K562 (cell line): ENCODE measurements around the gene DAPK1. TPM values are rescaled to one million over a fixed set of nuclear protein-coding genes. Genes with fewer than 3 reads are reported as not detected.

Source experiments
- ARID1B ChIP-seq: fragments of 450-650 bp; IDR thresholded peaks from 2 replicates; pipeline ENCODE4 v1.6.1; 2016; ENCODE audit warnings: antibody characterized with exemption, mild to moderate bottlenecking, inconsistent platforms
- CEBPB ChIP-seq: fragments of 450-650 bp; IDR thresholded peaks from 2 replicates; pipeline ENCODE4 v1.6.1; 2016; ENCODE audit warnings: missing genetic modification characterization, missing compliant biosample characterization
- RBM15 ChIP-seq: fragments of 200-400 bp; formaldehyde crosslinking; IDR thresholded peaks from 2 replicates; pipeline ENCODE4 v1.6.1; 2018; ENCODE audit warnings: mild to moderate bottlenecking, low read length, moderate library complexity; ENCODE audit not compliant: insufficient read depth
- ZBTB8A ChIP-seq: fragments of 450-650 bp; IDR thresholded peaks from 2 replicates; pipeline ENCODE4 v1.6.1; 2018; ENCODE audit warnings: mild to moderate bottlenecking, moderate library complexity; ENCODE audit not compliant: partially characterized antibody
- ZNF263 ChIP-seq: sonication (generic); formaldehyde crosslinking; IDR thresholded peaks from 2 replicates; pipeline ENCODE4 v1.8.0; 2022; ENCODE audit warnings: mild to moderate bottlenecking, missing genetic modification reagents, borderline replicate concordance
- ZNF586 ChIP-seq: fragments of 450-650 bp; formaldehyde crosslinking; conservative IDR thresholded peaks from 2 replicates; pipeline ENCODE4 v1.4.0; 2020; ENCODE audit warnings: mild to moderate bottlenecking, moderate library complexity
- polyA plus RNA-seq, 8 experiments: library from polyadenylated mRNA; depleted of rRNA in 4 of 8; stranded (reverse) in 5 of 8; unstranded in 3 of 8; fragments of >200 nt; fragmentation: Nextera tagmentation in 2 of 8; fragmentation: Illumina TruSeq in 1 of 8; extraction: Ambion mirVana in 2 of 8; extraction: Trizol in 1 of 8; gene quantifications; 2 replicates each; pipeline versions ENCODE4 v1.2.1 to v1.2.3, GENCODE V29; 2011 to 2014; ENCODE audit warnings: inconsistent platforms in 1 of 8, missing spikeins in 1 of 8
- total RNA-seq, 7 experiments: library from RNA; depleted of rRNA in 6 of 7; stranded (reverse); fragments of >200 nt in 6 of 7; fragmentation: Illumina TruSeq in 2 of 7; extraction: Trizol in 2 of 7; gene quantifications; 2 replicates each; pipeline versions ENCODE4 v1.2.1 to v1.2.3, GENCODE V29; 2011 to 2021; ENCODE audit warnings: low replicate concordance in 1 of 7
- TF ChIP-seq, protein P1 (sequence below): fragments of 450-650 bp; IDR thresholded peaks from 2 replicates; pipeline ENCODE4 v1.6.1; 2016; ENCODE audit warnings: low read depth
- TF ChIP-seq, protein P2 (sequence below): conservative IDR thresholded peaks from 2 replicates; pipeline ENCODE4 v1.6.1; 2011; ENCODE audit warnings: low read depth, mild to moderate bottlenecking, low read length; ENCODE audit not compliant: control insufficient read depth

DAPK1 gene
- total and polyA plus RNA-seq, 9 of the 15 experiments (the other 6 are each of a cell fraction or from before 2014, with no cell fraction given): 1.7 to 26.4 (median 15.8) TPM

DNA sequence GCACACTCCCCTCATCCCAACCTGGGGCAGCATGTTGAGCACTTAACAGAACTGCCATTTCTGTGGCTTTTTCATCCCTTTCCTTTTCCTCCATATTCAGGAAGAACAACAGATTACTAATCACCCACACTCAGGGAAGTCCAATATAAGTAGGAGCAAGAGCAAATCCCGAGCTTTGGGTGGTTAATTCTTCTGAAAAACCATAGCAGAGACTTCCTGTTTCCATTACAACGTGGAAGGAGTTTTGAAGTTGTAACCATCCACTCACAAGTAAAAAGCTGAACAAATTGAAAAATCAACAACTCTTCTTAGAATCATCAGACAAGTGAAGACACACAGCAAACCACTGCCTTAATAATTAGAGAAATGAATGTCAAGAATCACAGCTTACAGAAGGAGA is 236.4 kb downstream of the DAPK1 start (continued):
- TF ChIP-seq, protein P1, sequence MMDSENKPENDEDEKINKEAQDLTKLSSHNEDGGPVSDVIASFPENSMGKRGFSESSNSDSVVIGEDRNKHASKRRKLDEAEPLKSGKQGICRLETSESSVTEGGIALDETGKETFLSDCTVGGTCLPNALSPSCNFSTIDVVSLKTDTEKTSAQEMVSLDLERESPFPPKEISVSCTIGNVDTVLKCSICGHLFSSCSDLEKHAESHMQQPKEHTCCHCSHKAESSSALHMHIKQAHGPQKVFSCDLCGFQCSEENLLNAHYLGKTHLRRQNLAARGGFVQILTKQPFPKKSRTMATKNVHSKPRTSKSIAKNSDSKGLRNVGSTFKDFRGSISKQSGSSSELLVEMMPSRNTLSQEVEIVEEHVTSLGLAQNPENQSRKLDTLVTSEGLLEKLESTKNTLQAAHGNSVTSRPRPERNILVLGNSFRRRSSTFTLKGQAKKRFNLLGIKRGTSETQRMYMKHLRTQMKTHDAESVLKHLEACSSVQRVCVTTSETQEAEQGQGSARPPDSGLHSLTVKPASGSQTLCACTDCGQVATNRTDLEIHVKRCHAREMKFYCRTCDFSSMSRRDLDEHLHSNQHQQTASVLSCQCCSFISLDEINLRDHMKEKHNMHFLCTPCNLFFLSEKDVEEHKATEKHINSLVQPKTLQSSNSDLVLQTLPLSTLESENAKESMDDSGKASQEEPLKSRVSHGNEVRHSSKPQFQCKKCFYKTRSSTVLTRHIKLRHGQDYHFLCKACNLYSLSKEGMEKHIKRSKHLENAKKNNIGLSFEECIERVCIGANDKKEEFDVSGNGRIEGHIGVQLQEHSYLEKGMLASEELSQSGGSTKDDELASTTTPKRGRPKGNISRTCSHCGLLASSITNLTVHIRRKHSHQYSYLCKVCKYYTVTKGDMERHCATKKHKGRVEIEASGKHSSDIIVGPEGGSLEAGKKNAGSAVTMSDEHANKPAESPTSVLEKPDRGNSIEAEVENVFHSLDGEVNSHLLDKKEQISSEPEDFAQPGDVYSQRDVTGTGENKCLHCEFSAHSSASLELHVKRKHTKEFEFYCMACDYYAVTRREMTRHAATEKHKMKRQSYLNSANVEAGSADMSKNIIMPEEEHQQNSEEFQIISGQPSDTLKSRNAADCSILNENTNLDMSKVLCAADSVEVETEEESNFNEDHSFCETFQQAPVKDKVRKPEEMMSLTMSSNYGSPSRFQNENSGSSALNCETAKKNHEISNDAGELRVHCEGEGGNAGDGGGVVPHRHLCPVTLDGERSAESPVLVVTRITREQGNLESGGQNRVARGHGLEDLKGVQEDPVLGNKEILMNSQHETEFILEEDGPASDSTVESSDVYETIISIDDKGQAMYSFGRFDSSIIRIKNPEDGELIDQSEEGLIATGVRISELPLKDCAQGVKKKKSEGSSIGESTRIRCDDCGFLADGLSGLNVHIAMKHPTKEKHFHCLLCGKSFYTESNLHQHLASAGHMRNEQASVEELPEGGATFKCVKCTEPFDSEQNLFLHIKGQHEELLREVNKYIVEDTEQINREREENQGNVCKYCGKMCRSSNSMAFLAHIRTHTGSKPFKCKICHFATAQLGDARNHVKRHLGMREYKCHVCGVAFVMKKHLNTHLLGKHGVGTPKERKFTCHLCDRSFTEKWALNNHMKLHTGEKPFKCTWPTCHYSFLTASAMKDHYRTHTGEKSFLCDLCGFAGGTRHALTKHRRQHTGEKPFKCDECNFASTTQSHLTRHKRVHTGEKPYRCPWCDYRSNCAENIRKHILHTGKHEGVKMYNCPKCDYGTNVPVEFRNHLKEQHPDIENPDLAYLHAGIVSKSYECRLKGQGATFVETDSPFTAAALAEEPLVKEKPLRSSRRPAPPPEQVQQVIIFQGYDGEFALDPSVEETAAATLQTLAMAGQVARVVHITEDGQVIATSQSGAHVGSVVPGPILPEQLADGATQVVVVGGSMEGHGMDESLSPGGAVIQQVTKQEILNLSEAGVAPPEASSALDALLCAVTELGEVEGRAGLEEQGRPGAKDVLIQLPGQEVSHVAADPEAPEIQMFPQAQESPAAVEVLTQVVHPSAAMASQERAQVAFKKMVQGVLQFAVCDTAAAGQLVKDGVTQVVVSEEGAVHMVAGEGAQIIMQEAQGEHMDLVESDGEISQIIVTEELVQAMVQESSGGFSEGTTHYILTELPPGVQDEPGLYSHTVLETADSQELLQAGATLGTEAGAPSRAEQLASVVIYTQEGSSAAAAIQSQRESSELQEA: no peak
- TF ChIP-seq CEBPB (tag) (no peak), ZNF263 (CRISPR knock-in tag) (no peak), RBM15 (no peak), ZBTB8A (no peak), ZNF586 (CRISPR knock-in tag) (no peak), ARID1B (no peak)
- TF ChIP-seq, protein P2, sequence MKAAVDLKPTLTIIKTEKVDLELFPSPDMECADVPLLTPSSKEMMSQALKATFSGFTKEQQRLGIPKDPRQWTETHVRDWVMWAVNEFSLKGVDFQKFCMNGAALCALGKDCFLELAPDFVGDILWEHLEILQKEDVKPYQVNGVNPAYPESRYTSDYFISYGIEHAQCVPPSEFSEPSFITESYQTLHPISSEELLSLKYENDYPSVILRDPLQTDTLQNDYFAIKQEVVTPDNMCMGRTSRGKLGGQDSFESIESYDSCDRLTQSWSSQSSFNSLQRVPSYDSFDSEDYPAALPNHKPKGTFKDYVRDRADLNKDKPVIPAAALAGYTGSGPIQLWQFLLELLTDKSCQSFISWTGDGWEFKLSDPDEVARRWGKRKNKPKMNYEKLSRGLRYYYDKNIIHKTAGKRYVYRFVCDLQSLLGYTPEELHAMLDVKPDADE: no peak
